Activated CD8-positive, alpha-beta memory T cell treated with anti-CD3 and anti-CD28 coated beads for 48 hours (primary cell): Measurements from ENCODE around the gene IGFLR1.
"Not testable (repeated sequence)": the region's sequence is repeated elsewhere in the genome, so short reads cannot be mapped to it uniquely, and the experiment has no call there.

Experiments
- DNase-seq, 3 experiments: peaks; one replicate each; pipeline ENCODE4 v3.0.0-alpha.2; 2020; ENCODE audit warnings: low read depth in 2 of 3, low spot score in 2 of 3

Gene IGFLR1

GRCh38 chr19:35710784-35711723 is 31.2 kb downstream of the IGFLR1 start:
- DNase-seq, result peak in 2 of 3 experiments; percentile 56 to 65

- DNase-seq, result no peak
These were observed 33.9 kb downstream of the IGFLR1 start for GRCh38 chr19:35708391-35708790.

- DNase-seq, result no peak
These were observed 38.0 kb downstream of the IGFLR1 start, which contains the start of gene ZBTB32 for GRCh38 chr19:35704218-35704617. Gene ZBTB32, plus strand, starts transcription at chr19:35704558. Its CDS starts 10,069 bp downstream, at chr19:35714627.

GRCh38 chr19:35703343-35703742 is 38.9 kb downstream of the IGFLR1 start:
- no peak for DNase-seq

- DNase-seq, result peak; percentile 64 to 83 (median 83)
These were observed 39.8 kb downstream of the IGFLR1 start for GRCh38 chr19:35702223-35703012.

- DNase-seq, result no peak
These were observed 45.4 kb downstream of the IGFLR1 start for GRCh38 chr19:35696835-35697234.

GRCh38 chr19:35695895-35696422 is 46.3 kb downstream of the IGFLR1 start:
- no peak for DNase-seq

- DNase-seq, result peak in 2 of 3 experiments; percentile 73 to 89
These were observed 48.2 kb downstream of the IGFLR1 start for GRCh38 chr19:35693835-35694599.

- no peak for DNase-seq
These were observed 48.8 kb downstream of the IGFLR1 start for GRCh38 chr19:35693422-35693821.

GRCh38 chr19:35692010-35692409 is 50.2 kb downstream of the IGFLR1 start:
- DNase-seq, result no peak

GRCh38 chr19:35691106-35691505 is 51.1 kb downstream of the IGFLR1 start:
- not testable (repeated sequence) for DNase-seq

- DNase-seq, result no peak
These were observed 52.4 kb downstream of the IGFLR1 start for GRCh38 chr19:35689836-35690235.
